NCI-H510A treated with DMSO at 0.1 percent for 48 hours (cell line): ENCODE results near the gene TENT5C.
"Not testable (repeated sequence)": the region's sequence is repeated elsewhere in the genome, so short reads cannot be mapped to it uniquely, and the experiment has no call there.

Experiments used
- DNase-seq: peaks from one replicate; lab custom pipeline; 2025; lab: John Stamatoyannopoulos, UW

TENT5C gene

DNA sequence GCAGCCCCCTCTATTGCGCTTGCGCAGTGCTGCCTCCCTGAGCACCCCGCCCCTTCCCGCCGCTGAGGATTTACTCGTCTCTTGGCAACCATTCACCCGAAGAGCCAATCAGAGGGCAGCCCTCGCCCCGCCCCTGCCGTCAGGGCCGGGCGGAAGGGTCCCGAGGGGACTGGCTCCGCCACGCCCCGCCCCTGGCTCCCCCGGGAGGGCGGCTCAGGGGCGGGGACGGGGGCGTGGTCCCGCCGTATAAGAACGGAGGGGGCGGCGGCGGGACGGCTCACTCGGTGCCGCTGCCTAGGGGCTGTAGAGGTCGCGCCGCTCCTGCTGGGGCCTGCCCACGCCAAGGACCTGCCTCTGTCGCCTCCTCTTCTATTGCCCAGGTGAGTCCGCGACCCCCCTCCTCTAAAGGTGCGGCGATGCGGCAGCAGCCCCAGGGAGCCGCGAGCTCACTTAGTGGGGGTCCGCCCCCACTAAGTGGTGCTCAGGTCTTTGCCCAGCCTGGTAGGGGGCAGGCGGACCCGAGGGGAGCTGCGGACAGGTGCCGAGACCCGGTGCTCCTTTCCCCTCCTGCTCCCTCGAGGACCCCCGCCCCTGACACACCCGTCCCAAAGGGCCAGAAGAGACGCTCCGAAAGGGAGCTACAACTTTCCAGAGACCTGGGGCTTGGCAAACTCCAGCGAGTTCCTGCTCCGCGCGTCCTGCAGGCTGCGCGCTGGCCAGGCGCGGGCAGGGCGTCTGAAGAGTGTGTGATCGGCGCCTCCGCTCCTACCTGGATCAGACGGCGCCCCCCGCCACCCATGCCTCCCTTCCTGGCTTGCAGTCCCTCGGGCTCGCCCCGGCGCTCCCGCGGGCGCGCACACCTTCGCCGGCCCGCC is at the start of gene TENT5C:
TSS of gene TENT5C (plus strand) at position 275 of the 875 bp plus-strand sequence. CDS start 16,821 bp downstream, outside the sequence.
- peak; percentile 96 for DNase-seq

DNA sequence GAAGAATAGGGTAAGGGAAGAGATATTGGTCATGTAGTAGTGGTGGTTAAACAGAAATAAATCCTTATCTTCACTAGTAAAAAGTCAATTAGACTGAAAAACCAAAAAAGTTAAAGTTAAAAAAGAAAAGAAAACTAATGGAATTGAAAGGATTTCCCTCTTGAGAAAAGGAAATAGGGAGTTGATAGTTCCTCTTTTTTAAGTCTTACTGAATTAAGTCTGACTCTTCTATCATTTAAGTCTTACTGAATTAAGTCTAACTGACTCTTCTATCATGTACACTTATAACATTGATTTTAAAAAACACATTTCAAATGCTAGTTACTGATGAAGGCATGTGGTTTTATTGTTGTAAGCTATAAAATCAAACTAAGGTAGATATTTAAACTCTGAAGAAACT is 49.5 kb upstream of the TENT5C start:
- DNase-seq, result no peak

DNA sequence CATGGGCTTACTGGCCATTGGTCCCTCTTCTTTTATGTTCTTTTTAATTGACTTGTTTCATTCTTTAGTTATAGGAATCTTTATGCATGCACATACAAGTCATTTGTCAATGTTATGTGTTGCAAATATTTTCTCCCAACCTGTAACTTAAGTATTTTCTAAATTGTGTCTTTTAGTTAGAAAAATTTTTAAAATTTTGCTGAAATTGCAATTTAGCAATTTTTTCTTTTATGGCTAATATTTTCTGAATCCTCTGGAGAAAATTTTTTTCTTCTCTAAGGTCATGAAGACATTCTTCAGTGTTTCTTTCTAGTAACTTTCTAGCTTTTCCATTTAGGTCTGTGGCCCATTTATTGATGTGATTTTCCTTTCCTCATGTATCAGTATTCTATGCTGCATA is 48.9 kb upstream of the TENT5C start:
- DNase-seq, result no peak

DNA sequence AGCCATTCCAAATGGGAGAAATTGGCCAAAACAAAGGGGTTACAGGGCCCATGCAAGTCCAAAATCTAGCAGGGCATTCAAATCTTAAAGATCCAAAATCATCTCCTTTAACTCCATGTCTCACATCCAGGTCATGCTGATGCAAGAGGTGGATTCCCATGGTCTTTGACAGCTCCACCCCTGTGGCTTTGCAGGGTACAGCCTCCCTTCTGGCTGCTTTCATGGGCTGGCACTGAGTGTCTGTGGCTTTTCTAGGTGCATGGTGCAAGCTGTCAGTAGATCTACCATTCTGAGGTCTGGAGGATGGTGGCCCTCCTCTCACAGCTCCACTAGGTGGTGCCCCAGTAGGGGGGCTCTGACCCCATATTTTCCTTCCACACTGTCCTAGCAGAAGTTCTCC is 47.4 kb upstream of the TENT5C start:
- DNase-seq, result not testable (repeated sequence)

- no peak for DNase-seq
These were observed 46.7 kb upstream of the TENT5C start for GRCh38 chr1:117559139-117559538.

GRCh38 chr1:117559985-117560384 is 45.9 kb upstream of the TENT5C start:
- no peak for DNase-seq

DNA sequence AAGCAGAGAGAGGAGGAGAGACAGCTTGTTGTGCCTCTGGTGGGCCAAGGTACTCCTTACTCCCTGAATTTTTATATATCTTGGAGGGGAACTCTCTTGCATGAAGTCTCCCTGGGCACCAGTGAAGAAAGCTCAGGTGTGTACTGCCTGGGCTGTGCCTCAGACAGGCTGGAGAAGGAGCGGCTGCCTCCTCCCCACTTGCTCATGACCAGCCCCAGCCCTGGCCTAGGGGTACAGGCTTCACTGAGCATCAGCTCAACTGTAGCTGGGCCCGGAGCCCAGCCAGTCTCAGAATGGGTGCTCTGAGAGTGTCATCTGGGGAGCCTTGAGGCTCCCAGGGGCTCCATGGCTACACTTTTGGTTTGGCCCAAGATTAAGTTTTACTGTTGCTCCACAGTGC is 44.8 kb upstream of the TENT5C start:
- DNase-seq, result no peak

DNA sequence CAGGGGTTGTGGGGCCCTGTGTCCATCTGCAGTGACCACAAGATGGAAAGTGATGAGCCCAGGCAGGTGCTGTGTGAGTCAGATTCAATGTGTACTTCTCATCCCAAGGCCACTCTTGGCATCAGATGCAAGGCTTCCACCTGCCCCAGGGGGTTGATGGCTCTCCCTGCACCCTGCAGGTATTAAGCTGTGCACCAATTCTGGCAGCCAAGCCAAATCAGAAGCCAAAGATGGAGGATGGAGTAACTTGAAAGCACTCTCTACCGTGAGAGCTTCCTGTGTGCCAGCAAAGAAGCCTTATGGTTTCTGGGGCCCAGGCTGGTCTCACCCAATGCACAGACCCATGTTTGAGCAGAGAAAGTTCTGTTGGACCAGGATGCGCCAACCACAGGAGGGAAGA is 44.3 kb upstream of the TENT5C start:
- no peak for DNase-seq

DNA sequence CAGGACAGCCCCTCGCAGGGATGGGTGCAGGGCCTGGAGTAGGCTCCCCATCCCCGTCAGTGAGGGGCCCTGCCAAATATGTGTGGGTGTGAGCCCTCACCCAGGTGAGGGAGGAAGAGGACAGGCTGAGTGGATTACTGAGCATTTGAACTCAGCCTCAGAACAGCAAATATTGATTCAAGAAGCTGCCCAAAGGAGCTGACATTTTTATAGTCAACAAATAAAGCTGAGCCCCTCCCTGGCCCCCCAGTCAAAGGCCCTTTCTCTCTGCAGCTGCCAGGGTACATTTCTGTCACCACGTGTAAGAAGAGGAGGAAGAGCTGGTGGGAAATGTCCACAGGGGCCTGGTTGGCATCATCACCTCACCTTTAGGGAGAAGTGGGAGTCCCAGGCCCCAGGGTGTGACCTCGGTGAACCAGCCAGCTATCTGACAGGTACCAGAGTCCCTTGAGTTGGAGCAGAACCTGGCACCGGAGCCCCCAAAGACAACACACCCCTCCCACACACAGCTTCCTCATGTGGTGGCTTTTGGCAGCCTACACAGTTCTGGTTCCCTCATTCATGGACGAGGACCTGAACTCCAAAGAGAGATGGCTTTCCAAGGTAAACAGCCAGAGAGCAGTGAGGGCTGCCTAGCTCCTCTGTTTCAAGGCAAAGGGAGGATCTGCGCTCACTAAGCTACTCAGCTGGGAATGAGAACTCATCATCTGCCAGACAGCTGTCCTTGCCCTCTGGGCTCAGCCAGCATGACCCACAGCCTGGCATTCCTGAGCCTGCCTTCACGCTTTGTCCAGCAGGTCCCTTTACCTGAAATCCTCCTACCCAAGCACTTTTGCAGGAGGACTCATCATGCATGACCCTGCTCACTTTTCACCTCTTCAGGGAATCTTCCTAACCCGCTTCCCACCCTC is 43.0 kb upstream of the TENT5C start:
- DNase-seq, result peak; percentile 7

DNA sequence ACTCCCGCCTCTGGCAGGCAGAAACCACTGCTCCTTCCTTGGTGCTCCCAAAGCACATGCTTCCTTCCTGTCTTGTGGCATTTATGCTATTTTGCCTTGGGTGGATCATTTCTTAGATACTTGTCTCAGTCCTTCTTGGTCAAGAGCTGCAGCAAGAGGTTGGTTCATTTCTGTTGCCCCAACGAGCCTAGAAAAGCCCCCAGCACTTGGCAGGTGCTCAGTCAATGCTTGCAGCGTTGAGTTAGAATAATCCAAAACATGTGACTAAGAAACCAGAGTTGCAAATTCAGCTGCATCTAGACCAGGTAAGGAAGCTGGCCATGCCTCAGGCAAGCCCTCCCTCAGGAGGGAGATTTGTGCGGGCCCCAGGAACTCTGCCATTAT is 42.4 kb upstream of the TENT5C start:
- DNase-seq, result no peak

DNA sequence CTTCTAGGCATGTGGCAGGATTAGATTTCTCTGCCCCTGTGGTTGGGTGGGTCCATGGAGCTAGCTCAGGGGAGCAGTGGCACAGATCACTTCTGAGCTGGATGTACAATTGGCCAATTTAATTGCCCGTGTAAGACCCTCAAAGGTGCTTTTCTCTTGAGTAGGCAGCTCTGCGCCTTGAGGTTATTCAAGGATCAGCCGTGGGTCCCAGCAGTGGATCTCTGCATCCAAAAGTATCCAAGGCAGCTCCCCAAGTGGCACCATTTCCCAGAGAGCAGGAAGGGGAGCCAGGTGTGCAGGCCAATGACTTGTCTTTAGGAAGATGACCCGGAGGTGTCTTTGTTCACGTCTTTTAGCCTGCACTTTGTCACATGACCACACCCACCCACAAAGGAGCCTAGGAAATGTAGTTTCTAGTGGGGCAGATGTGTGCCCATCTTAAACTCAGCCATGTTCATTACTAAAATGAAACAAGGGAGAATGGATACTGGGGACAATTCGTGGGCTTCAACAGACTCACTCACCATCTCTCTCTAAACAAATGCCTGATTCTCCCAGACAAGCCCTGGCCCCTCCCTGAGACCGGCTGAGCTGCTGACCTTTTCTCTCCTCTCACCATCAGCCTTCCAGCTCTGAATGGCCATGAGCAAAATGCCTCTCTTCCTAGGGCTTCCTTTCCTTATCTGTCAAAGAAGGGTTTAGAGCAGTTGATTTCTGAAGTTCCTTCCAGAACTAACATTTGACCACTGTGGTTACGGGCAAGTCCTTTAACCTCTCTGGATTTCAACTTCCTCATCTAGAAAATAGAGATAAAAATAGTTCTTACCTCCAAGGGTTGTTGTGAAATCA is 41.4 kb upstream of the TENT5C start:
- DNase-seq, result no peak

DNA sequence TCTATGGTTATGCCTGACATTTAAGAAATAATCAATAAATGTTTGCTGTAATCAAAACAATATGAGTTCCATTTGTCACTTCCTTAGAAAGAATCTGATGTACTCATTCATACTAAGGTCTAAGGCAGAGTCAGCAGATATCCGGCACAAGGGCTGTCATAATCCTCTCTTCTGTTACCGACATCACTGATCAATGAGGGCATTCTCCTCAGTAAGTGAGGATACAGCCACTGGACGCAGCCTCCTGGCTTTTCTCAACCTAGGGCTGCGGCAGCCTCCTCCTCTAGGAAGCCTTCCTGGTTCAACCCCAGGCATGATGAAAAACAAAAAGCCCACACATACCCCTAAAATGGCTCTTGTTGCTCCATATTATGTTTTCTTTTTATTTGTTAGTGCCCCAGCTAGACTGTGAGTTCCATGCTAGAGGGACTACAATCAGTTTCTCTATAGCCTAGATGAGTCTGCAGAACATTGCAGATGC is 40.7 kb upstream of the TENT5C start:
- no peak for DNase-seq

DNA sequence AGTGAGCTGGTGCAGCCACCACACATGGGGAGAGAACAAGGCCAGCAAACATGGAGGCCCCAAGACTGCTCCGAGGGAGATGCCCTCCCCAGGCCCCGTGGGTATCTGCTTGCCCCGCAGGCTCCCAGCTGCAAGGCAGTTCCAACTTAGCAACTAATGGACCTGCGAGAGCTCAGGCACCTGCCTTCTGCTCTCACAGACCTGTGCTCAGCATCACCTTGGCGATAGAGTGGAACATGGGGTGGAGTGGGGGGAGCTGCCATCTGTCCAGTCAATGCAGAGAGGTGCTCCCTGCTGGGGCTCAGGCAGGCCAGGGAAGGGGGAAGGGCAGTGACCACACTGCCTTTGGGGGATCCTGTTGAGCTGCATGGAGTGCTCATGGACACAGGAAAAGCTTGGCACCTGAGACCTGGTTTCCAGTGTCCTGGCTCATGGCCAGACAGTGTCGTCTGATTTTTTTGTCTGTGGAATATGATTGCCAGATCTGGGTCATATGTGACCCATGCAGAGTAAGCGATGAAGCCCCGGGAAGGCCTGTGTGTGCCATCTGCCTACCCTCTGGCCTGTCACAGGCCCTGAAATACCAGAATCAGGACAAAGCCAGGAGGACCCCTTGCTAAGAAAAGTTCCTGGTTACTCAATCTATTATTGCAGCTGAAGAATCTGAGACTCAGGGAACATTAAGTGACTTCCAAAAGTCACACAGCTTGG is 39.9 kb upstream of the TENT5C start:
- DNase-seq, result peak; percentile 10

- no peak for DNase-seq
These were observed 39.3 kb upstream of the TENT5C start for GRCh38 chr1:117566556-117566955.

DNA sequence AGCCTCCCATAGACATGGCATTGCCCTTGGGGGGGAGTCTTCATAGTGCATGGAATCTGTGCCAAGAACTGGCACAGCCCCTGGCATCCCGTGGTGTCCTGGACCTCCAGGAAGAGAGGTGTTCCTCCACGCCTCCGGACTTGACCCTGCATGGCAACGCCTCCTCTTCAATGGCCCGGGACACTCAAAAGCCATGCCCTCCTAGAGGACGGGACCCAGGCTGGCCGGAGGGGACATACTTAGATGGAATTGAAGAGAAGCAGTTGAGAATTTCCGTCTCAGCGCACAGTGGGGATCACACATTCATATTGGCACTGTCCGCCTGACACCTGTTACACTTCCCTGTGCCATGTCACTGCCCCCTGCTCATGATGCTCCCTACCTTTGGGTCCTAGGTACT is 38.4 kb upstream of the TENT5C start:
- no peak for DNase-seq

DNA sequence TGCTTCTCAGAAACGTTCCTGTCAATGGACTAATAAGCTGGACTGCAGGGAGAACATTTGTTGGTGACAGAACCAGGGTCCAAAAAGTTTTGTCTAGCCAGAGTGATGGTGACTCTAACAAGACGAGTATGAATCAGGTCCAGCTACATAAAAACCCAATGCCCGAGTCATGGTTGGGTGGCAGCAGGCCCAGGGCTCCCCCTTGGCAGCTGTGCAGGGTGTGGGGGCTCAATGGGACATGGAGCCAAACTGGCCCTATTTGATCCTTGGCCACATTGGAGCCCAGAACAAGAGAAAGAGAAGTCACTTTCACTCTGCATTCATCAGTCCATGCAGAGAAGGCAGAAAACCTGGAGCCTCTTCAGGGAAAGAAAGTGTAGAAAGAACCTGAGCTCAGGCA is 37.9 kb upstream of the TENT5C start:
- DNase-seq, result no peak

- no peak for DNase-seq
These were observed 36.8 kb upstream of the TENT5C start for GRCh38 chr1:117568999-117569398.

- DNase-seq, result no peak
These were observed 36.0 kb upstream of the TENT5C start for GRCh38 chr1:117569856-117570255.

GRCh38 chr1:117570988-117571409 is 34.8 kb upstream of the TENT5C start:
- DNase-seq, result peak; percentile 85

DNA sequence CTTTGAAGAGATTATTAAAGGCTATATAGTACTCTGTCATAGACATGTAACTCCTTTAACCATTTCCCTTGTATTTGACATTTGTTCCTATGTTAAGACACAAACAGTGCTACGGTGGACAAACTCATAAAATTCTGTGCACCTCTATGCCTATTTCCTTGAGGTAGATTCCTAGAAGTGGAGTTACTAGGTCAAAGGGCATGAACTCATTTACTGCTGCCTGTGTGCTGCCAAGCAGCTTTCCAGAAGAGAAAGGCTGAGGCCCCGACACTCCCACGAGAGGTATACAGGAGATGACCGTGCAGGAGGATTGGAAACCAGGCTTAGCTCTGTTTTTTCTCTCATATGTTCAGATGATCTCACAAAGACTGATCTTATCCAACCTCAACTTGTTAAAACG is 34.4 kb upstream of the TENT5C start:
- no peak for DNase-seq

GRCh38 chr1:117572546-117572945 is 33.3 kb upstream of the TENT5C start:
- peak; percentile 84 for DNase-seq
